SK-N-SH (cell line): Measurements from ENCODE around the gene RNF8. TPM values are rescaled to one million over a fixed set of nuclear protein-coding genes. Genes with fewer than 3 reads are reported as not detected.
A peak's percentile ranks its signal among the peaks of the same experiment; 100 is the strongest.

Source experiments
- CTCF ChIA-PET: fragments of 300-600, 350-600 bp; formaldehyde crosslinking; extraction: SDS; loops from one replicate; lab custom pipeline; 2021; lab: Yijun Ruan, JAX
- POLR2A ChIA-PET: fragments of 350-600 bp; sonication (Branson Sonifier 250); formaldehyde crosslinking; extraction: SDS; loops from one replicate; lab custom pipeline; 2020; ENCODE audit warnings: antibody characterized with exemption, inconsistent platforms; lab: Yijun Ruan, JAX
- DNase-seq: peaks from one replicate; pipeline ENCODE4 v3.0.0; 2012
- H2AFZ ChIP-seq: fragments of 200-600 bp; sonication (generic); 2 replicates; pipeline ENCODE4 v1.8.1; 2016; ENCODE audit warnings: antibody characterized with exemption, mild to moderate bottlenecking, low read depth
- H3F3A ChIP-seq: fragments of 200-600 bp; sonication (generic); replicated peaks from 2 replicates; pipeline ENCODE3; 2016; ENCODE audit warnings: antibody characterized with exemption, mild to moderate bottlenecking; ENCODE audit not compliant: insufficient read depth
- H3K27ac ChIP-seq, 2 experiments: fragments of 200-500 bp in 1 of 2; fragments of 200-600 bp in 1 of 2; sonication (Bioruptor generic) in 1 of 2; sonication (generic), shearing (Covaris generic) in 1 of 2; 2 replicates each; pipeline versions ENCODE4 v1.5.1 to v1.6.1; 2014 to 2016; ENCODE audit warnings: low read depth in 2 of 2, inconsistent platforms in 1 of 2, low read length in 1 of 2, mild to moderate bottlenecking in 1 of 2, mixed read lengths in 1 of 2
- H3K27me3 ChIP-seq: fragments of 200-600 bp; sonication (generic), shearing (Covaris generic); 2 replicates; pipeline ENCODE4 v1.6.1; 2016; ENCODE audit warnings: mixed run types; ENCODE audit not compliant: insufficient read depth
- H3K36me3 ChIP-seq, 2 experiments: fragments of 200-500 bp in 1 of 2; fragments of 200-600 bp in 1 of 2; sonication (Bioruptor generic) in 1 of 2; sonication (generic) in 1 of 2; replicated peaks in 1 of 2; 2 replicates each; pipeline versions ENCODE3 to v1.5.1; 2014 to 2016; ENCODE audit warnings: low read length in 1 of 2, mild to moderate bottlenecking in 1 of 2; ENCODE audit not compliant: insufficient read depth in 2 of 2, control insufficient read depth in 1 of 2
- H3K4me1 ChIP-seq, 2 experiments: fragments of 200-500 bp in 1 of 2; fragments of 200-600 bp in 1 of 2; sonication (Bioruptor generic) in 1 of 2; sonication (generic), shearing (Covaris generic) in 1 of 2; 2 replicates each; pipeline versions ENCODE4 v1.5.1 to v1.6.1; 2014 to 2016; ENCODE audit warnings: low read depth in 1 of 2, low read length in 1 of 2, mixed run types in 1 of 2; ENCODE audit not compliant: insufficient read depth in 2 of 2, control insufficient read depth in 1 of 2
- H3K4me2 ChIP-seq: fragments of 200-600 bp; sonication (generic), shearing (Covaris generic); 2 replicates; pipeline ENCODE4 v1.6.1; 2017; ENCODE audit warnings: mixed run types
- H3K4me3 ChIP-seq, 2 experiments: fragments of 200-500 bp in 1 of 2; fragments of 200-600 bp in 1 of 2; sonication (Bioruptor generic) in 1 of 2; sonication (generic), shearing (Covaris generic) in 1 of 2; 2 replicates each; pipeline versions ENCODE4 v1.5.1 to v1.8.1; 2014 to 2016; ENCODE audit warnings: low read depth in 2 of 2, inconsistent platforms in 1 of 2, low read length in 1 of 2, mild to moderate bottlenecking in 1 of 2, mixed read lengths in 1 of 2, moderate library complexity in 1 of 2
- H3K79me2 ChIP-seq: fragments of 200-600 bp; sonication (generic); 2 replicates; pipeline ENCODE4 v1.8.1; 2017; ENCODE audit warnings: mild to moderate bottlenecking; ENCODE audit not compliant: insufficient read depth
- H3K9ac ChIP-seq: fragments of 200-600 bp; sonication (generic); 2 replicates; pipeline ENCODE4 v1.6.1; 2017; ENCODE audit warnings: mixed run types
- H3K9me2 ChIP-seq: fragments of 200-600 bp; sonication (generic); 2 replicates; pipeline ENCODE4 v1.6.1; 2017; ENCODE audit warnings: mixed run types
- H3K9me3 ChIP-seq: fragments of 200-600 bp; sonication (generic); 2 replicates; pipeline ENCODE4 v1.6.1; 2017; ENCODE audit warnings: mixed run types, mild to moderate bottlenecking, moderate library complexity
- H4K20me1 ChIP-seq: fragments of 200-600 bp; sonication (generic); 2 replicates; pipeline ENCODE4 v1.6.1; 2017; ENCODE audit warnings: mild to moderate bottlenecking, mixed run types; ENCODE audit not compliant: insufficient read depth
- CTCF ChIP-seq: fragments of 200-600 bp; sonication (generic); IDR thresholded peaks from 2 replicates; pipeline ENCODE4 v1.6.1; 2017; ENCODE audit warnings: antibody characterized with exemption, mild to moderate bottlenecking, moderate library complexity
- ELF1 ChIP-seq: IDR thresholded peaks from 2 replicates; pipeline ENCODE4 v1.4.0; 2012
- EP300 ChIP-seq, 2 experiments: IDR thresholded peaks; 2 replicates each; pipeline versions ENCODE4 v1.4.0 to v1.6.1; 2012; ENCODE audit warnings: borderline replicate concordance in 1 of 2, low read depth in 1 of 2, low read length in 1 of 2
- GABPA ChIP-seq: IDR thresholded peaks from 2 replicates; pipeline ENCODE4 v1.4.0; 2012; ENCODE audit warnings: low read depth, mild to moderate bottlenecking
- JUND ChIP-seq: IDR thresholded peaks from 2 replicates; pipeline ENCODE4 v1.4.0; 2012
- PBX3 ChIP-seq: IDR thresholded peaks from 2 replicates; pipeline ENCODE4; 2012
- RAD21 ChIP-seq: IDR thresholded peaks from 2 replicates; pipeline ENCODE4 v1.6.1; 2012; ENCODE audit warnings: mild to moderate bottlenecking, low read length
- RFX5 ChIP-seq: IDR thresholded peaks from 2 replicates; pipeline ENCODE4 v1.6.1; 2012; ENCODE audit warnings: mild to moderate bottlenecking, improper control_type of control experiment, low read length
- SIN3A ChIP-seq: IDR thresholded peaks from 2 replicates; pipeline ENCODE4 v1.6.1; 2012; ENCODE audit warnings: low read depth, mild to moderate bottlenecking, low read length, moderate library complexity, borderline replicate concordance
- SMC3 ChIP-seq: IDR thresholded peaks from 2 replicates; pipeline ENCODE4 v1.6.1; 2012; ENCODE audit warnings: low read depth, low read length, improper control_type of control experiment
- TEAD4 ChIP-seq: IDR thresholded peaks from 2 replicates; pipeline ENCODE4 v1.4.0; 2012; ENCODE audit warnings: mild to moderate bottlenecking, borderline replicate concordance; ENCODE audit not compliant: insufficient read depth
- USF1 ChIP-seq: IDR thresholded peaks from 2 replicates; pipeline ENCODE4 v1.4.0; 2012; ENCODE audit warnings: low read depth, borderline replicate concordance
- WGBS: methylation state at CpG from one replicate; pipeline ENCODE4 v1.1.6; 2017; ENCODE audit warnings: low lambda C conversion rate; 5-methylcytosine and 5-hydroxymethylcytosine counted together
- polyA plus RNA-seq, 3 experiments: library from polyadenylated mRNA; depleted of rRNA; stranded (reverse); fragments of >200 nt; gene quantifications; 2 replicates each; pipeline ENCODE4 v1.2.3, GENCODE V29; 2012

Gene RNF8
- polyA plus RNA-seq, 1 of the 3 experiments (the other 2 are of a cell fraction): 21.7 TPM

- ChIA-PET POLR2A (no interaction called here), CTCF (interaction anchor here (1.1 to 2.7 kb wide), 8 partner anchors 10 to 205 kb away, joined by 3 to 8 read pairs (median 4); no protein-coding TSS in a partner anchor)
- Histone ChIP-seq H3K27ac (no peak overlapping the region), H3K9ac (no peak overlapping the region), H4K20me1 (no peaks in the 10 kb centered on the region), H3K27me3 (no peaks in the 10 kb centered on the region), H3K9me2 (no peaks in the 10 kb centered on the region), H3K9me3 (no peaks in the 10 kb centered on the region), H3K4me2 (no peak overlapping the region), H3K79me2 (peaks cover 32% of the 10 kb centered on the region; the same call in 1 of the 2 replicates), H3F3A (no peaks in the 10 kb centered on the region), H3K4me1 (peaks cover 0 to 10% of the 10 kb centered on the region in 2 experiments; a peak in 2 of 4 replicates), H3K36me3 (peaks cover 11 to 43% of the 10 kb centered on the region in 2 experiments), H2AFZ (no peak overlapping the region), H3K4me3 (no peak overlapping the region)
- 62% methylated on average over 2 of the region's 2 CpGs for WGBS
- no peak for TF ChIP-seq RFX5
- TF ChIP-seq TEAD4: no peak
- TF ChIP-seq ELF1: no peak
- no peak for TF ChIP-seq JUND
- TF ChIP-seq EP300 (IDR thresholded peaks at IDR 0.05; ENCODE audit: borderline replicate concordance in 1 of 2, low read depth in 1 of 2, low read length in 1 of 2): no peak
- TF ChIP-seq CTCF: no peak
- no peak for DNase-seq
These were observed 8.5 kb downstream of the RNF8 start for GRCh38 chr6:37362101-37362828.

- H3K4me1 ChIP-seq: peaks cover 0 to 8% of the 10 kb centered on the region in 2 experiments; a peak in 2 of 4 replicates
- no peaks in the 10 kb centered on the region for H4K20me1 ChIP-seq
- H3K36me3 ChIP-seq: peaks cover 23 to 64% of the 10 kb centered on the region in 2 experiments
- no peaks in the 10 kb centered on the region for H3K9me2 ChIP-seq
- H3K9ac ChIP-seq: no peak overlapping the region
- DNase-seq: peak; percentile 37
- 89% methylated on average over 2 of the region's 2 CpGs for WGBS
- no peak overlapping the region for H2AFZ ChIP-seq
- ChIA-PET POLR2A (no interaction called here), CTCF (interaction anchor here (0.6 to 4.2 kb wide), 20 partner anchors 8 to 1128 kb away, joined by 3 to 22 read pairs (median 3); partner anchors contain the start of gene RNF8)
- no peak overlapping the region for H3K4me3 ChIP-seq
- TF ChIP-seq SMC3: no peak
- TF ChIP-seq SIN3A: no peak
- TF ChIP-seq CTCF: peak; percentile 43
- TF ChIP-seq JUND: no peak
- peak; percentile 67 for TF ChIP-seq RAD21
- TF ChIP-seq USF1: no peak
- no peak for TF ChIP-seq PBX3
- no peak for TF ChIP-seq GABPA
- no peak for TF ChIP-seq RFX5
- H3K9me3 ChIP-seq: no peaks in the 10 kb centered on the region
- H3K4me2 ChIP-seq: no peak overlapping the region
- H3K79me2 ChIP-seq: 0 out of 2 replicates have a peak, but pooled peaks cover 4% of the 10 kb centered on the region
- H3K27ac ChIP-seq: no peak overlapping the region
- no peaks in the 10 kb centered on the region for H3F3A ChIP-seq
- no peaks in the 10 kb centered on the region for H3K27me3 ChIP-seq
These were observed 12.0 kb downstream of the RNF8 start for GRCh38 chr6:37365791-37366190.
